Endometrial microvascular endothelial cells (primary cell): Measurements from ENCODE around the gene CMPK2. TPM values are rescaled to one million over a fixed set of nuclear protein-coding genes. Genes with fewer than 3 reads are reported as not detected.

ENCODE experiments used
- in situ Hi-C: cut with HindIII; loops from 2 replicates; pipeline ENCODE4 v1.10.0; 2017; ENCODE audit warnings: low sequenced_read_pairs, low pct_unique_long_range_greater_than_20kb; ENCODE audit errors: inconsistent ontology term
- total RNA-seq: library from RNA; depleted of rRNA; stranded (reverse); fragments of >200 nt; gene quantifications from one replicate; pipeline ENCODE4 v1.2.3, GENCODE V29; 2015; ENCODE audit errors: inconsistent ontology term

CMPK2 gene
- total RNA-seq, 1 donor from 2014 or later = 18.2 TPM

GRCh38 chr2:6846967-6847681 lies 18.6 kb downstream of the CMPK2 start:
- in situ Hi-C loops = no loop called here

GRCh38 chr2:6846540-6846939 lies 19.2 kb downstream of the CMPK2 start:
- in situ Hi-C loops = no loop called here

- in situ Hi-C loops = no loop called here
These were observed 19.8 kb downstream of the CMPK2 start for GRCh38 chr2:6845903-6846302.

GRCh38 chr2:6845312-6845711 lies 20.4 kb downstream of the CMPK2 start:
- in situ Hi-C loops = no loop called here

DNA sequence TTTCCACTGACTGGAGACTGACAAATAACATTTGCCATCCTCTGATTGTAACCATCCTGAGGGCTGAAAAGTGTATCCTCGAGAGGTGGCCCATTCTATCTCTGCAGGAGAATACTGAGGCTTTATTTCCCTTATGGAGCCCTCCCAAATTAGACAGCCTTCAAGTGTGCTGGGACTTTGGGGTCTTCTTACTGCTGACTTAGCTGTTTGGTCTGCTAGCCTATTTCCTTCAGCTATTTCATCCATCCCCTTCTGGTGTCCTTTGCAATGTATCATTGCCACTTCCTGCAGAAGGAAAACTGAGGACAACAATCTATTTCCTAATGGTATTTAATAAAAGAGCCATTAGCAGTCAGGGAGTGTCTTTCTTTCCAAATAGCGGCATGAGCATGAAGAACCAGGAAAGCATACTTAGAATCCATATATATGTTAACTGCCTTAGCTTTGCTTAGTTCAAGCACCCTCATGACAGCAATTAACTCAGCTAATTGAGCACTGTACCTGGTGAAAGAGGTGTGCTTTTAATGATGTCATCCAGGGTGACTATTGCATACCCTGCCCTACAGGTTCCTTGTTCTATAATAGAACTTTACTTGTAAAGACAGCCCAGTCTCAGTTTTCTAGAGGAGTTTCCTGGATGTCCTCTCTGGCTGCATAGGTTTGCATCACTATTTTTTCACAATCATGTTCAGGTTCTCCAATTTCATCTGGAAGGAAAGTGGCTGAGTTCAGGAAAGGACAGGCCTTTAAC lies 24.0 kb downstream of the CMPK2 start:
- in situ Hi-C loops = no loop called here

- in situ Hi-C loops = no loop called here
These were observed 26.9 kb downstream of the CMPK2 start for GRCh38 chr2:6838673-6839319.

- in situ Hi-C loops = no loop called here
These were observed 30.2 kb downstream of the CMPK2 start for GRCh38 chr2:6835467-6835866.

- in situ Hi-C loops = no loop called here
These were observed 31.5 kb downstream of the CMPK2 start for GRCh38 chr2:6834163-6834562.

- in situ Hi-C loops = no loop called here
These were observed 32.5 kb downstream of the CMPK2 start for GRCh38 chr2:6833300-6833604.

- in situ Hi-C loops = no loop called here
These were observed 33.0 kb downstream of the CMPK2 start for GRCh38 chr2:6832596-6833299.

DNA sequence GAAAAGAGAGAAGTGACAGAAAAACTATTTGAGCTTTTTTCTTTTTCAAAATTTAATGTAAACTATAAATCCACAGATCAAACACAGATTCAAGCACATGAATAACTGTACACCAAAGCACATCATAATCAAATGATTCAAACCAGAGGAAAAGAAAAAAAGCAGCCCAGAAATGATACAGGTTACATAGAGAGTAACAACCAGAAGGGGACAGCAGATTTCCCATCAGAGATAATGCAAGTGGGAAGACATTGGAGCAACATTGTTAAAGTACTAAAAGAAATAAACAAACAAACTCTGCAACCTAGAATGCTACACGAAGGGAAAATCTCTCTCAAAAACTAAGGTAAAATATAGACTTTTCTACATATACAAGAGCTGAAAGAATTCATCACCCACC lies 34.5 kb downstream of the CMPK2 start:
- in situ Hi-C loops = no loop called here

- in situ Hi-C loops = no loop called here
These were observed 37.5 kb downstream of the CMPK2 start for GRCh38 chr2:6828299-6828584.

DNA sequence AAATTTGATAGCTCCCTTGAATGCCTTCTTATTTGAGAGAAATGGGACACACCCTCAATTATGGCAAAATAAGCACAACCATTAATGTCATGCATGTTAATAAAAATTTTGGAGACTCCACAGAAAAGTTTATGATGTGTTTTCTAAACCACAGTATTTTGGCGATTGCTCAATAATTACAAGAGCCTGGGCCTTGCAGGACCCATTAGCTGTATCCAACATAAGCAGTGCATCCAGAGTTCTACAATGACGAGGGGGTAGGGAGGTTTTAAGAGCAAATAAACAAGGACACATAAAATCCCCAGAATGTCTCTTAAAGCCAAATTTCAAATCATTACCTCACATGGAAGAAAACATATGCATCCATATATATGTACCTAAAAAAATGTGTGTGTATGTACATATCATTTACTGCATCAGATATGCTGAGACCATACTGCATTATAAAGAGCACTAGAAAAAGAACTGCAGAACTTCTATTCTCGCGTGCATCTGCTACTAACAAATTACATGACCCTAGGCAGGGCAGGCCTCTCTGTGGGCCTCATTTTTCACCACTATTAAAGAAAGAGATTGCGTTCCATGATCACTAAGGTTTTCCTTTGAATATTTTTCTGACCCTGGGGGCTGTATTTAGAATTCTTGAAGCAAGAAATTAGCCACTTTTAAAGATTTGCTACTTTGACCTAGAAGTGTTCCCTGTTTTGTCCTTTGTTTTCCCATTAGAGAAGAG lies 38.0 kb downstream of the CMPK2 start:
- in situ Hi-C loops = no loop called here

DNA sequence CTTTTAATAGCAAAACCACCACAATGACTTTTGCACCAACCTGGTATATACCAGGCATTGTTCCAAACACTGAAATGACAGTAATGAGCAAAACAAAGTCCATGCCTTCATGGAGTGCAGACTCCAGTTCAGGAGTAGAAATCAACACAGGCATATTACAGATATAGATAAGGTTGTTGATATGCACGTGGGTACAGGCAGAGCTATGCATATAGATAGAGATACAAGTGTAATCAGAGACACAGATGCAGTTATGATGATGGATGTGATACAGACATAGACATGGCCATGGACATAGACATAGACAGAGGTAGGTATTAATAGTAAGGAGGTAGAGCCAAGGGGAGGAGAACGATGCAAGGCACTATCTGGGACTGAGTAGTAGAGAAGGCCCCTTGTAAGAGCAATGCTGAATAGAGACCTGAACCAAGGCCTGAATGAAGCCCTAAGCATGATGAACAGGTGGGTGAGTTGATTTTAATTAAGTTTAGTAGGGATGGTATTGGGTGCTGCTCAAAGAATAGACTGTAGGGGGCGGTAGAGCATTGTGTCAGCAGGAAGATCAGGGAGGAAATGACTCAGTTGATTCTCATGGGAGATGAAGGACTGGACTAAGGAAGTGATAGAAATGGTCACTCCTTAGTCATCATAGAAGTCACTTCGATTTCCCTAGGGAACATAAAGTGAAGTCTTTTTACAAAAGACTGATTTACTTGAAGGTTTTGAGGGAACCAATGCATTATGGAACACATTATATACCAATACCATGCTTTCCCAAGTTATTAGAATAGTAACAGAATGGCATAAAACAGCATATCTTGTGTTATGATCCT lies 39.4 kb downstream of the CMPK2 start:
- in situ Hi-C loops = no loop called here

DNA sequence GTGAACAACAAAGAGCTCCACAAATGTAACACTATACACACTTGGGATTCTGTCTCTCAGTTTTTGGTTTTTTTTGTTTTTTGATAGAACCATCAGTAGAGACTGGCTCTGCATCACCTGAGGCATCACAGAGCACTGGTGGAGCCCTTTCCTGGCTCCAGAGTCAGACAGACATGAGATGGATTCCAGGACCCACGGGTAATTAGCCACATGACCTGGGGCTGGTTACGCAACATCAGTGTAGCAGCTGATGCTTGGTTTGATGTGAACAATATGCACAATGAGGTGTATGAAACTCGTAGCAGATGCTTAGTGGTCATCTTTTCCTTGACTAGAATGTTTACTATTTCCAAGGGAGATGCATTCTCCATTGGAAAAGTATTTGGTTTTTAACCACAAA lies 40.7 kb downstream of the CMPK2 start:
- in situ Hi-C loops = no loop called here

DNA sequence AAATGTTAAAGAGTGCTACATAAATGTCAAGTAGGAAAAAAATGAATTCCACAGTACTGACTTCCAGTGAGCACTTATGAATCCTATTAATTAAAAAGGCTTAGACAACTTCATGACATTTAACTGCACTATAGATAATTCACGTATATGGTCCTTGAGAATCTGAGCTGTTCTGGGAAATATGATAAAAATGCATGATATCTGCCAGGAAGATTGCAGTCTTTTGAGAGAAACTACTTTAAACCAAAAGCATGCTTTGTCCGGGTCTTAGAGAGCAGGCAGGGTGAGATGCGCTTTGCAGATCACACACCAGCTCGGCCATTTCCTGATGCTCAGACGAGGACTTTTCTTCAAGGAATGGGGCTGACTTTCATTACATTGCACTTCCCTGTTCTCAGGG lies 42.6 kb downstream of the CMPK2 start:
- in situ Hi-C loops = no loop called here

DNA sequence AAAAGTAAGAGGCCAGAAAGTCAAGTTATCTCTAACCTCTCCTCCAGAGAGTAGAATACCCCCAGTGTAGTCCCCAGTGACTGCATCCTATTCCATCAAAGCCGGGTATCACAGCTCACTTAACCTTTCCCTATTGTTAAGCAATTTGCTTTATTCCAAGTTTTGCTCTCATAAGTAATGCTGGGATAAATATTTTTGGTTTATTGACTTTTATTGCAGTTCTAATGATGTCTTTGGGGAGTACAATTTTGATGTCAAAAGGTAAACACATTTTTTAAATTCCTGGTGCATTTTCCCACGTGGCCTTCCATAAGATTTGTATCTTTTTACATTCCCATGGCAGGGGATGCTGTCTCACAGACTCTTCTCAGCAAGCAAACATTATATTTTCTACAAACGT lies 43.3 kb downstream of the CMPK2 start:
- in situ Hi-C loops = no loop called here

DNA sequence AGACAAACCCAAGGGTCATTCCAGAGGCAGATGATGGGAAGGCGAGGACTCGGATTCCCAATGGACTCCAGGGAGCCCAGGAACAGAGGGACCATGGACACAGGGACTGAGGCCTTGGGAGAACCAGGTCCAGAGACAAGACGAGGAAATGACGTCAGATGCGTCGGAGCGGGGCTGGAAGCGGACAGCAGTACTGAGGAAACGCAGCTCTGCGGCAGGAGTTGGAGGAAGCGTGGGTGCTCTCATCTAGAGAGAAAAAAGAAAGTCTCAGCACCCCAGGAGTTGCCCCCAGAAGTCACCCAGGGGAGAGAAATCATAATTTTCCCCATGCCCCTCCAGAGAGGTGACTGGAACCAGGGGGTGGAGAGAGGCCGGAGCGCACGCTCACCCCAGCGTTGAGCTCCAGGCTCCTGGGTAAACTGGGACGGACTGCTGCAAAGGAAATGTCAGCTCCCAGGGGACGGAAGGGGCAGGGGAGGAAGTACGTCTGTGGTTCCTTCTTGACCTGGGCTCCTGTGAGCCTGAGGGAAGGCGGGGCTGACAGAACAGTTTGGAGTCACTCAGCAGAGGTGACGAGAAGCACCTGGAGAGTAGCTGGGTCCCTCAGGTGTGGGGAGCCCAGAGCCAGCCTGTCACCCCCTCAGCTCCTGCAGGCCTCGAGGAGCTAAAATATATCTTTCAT lies 44.7 kb downstream of the CMPK2 start:
- in situ Hi-C loops = no loop called here
